Measurements from ENCODE around the gene ZNF75A. TPM values are rescaled to one million over a fixed set of nuclear protein-coding genes. Genes with fewer than 3 reads are reported as not detected.

ZNF75A gene
- total RNA-seq, 1 experiment from 2014 or later: 24.5 TPM

- DNase-seq (ENCODE audit: low read depth, low spot score) (no peak), ATAC-seq (no peak)
- CTCF ChIA-PET: no interaction called here
- H3K4me3 ChIP-seq (ENCODE audit: low read depth in 2 of 2, low read length in 2 of 2): no peak overlapping the region
- H3K9me3 ChIP-seq (ENCODE audit: control insufficient read depth, insufficient read depth, low read depth, low read length): no peaks in the 10 kb centered on the region
- H3K27me3 ChIP-seq (ENCODE audit: control insufficient read depth, insufficient read depth, low read length): no peaks in the 10 kb centered on the region
- H3K4me1 ChIP-seq (ENCODE audit: control insufficient read depth, insufficient read depth, low read length): no peaks in the 10 kb centered on the region
- in situ Hi-C loops (cut with HindIII; ENCODE audit: low pct_unique_long_range_greater_than_20kb, low sequenced_read_pairs): no loop called here
- no peaks in the 10 kb centered on the region for H3K36me3 ChIP-seq (ENCODE audit: control insufficient read depth, insufficient read depth, low read length)
- no peak overlapping the region for H3K27ac ChIP-seq (ENCODE audit: low read length)
- intact Hi-C loops (cut with micrococcal nuclease; ENCODE audit: unreplicated experiment): no loop called here
- no TSS peak for BruUV-seq (replicated peaks)
- TF ChIP-seq REST (IDR thresholded peaks at IDR 0.05; ENCODE audit: insufficient read depth in 1 of 2, low read depth in 2 of 2, low read length in 1 of 2): no peak
- TF ChIP-seq SIN3A (IDR thresholded peaks at IDR 0.05; ENCODE audit: borderline replicate concordance, insufficient read depth, low read depth, low read length): no peak
- TF ChIP-seq POLR2AphosphoS5 (IDR thresholded peaks at IDR 0.05; ENCODE audit: low read depth, low read length): no peak
- TF ChIP-seq CTCF (IDR thresholded peaks at IDR 0.05): no peak
- no peak for TF ChIP-seq TCF7L2 (IDR thresholded peaks at IDR 0.05; ENCODE audit: low read depth, low read length)
- POLR2A ChIA-PET: no interaction called here
These were observed 43.4 kb downstream of the ZNF75A start for GRCh38 chr16:3348547-3349167.

GRCh38 chr16:3349175-3349574, 43.9 kb downstream of the ZNF75A start:
- no peak overlapping the region for H3K27ac ChIP-seq (ENCODE audit: low read length)
- H3K9me3 ChIP-seq (ENCODE audit: control insufficient read depth, insufficient read depth, low read depth, low read length): no peaks in the 10 kb centered on the region
- DNase-seq (ENCODE audit: low read depth, low spot score) (no peak), ATAC-seq (no peak)
- H3K36me3 ChIP-seq (ENCODE audit: control insufficient read depth, insufficient read depth, low read length): no peaks in the 10 kb centered on the region
- ChIA-PET POLR2A (no interaction called here), CTCF (no interaction called here)
- intact Hi-C loops (cut with micrococcal nuclease; ENCODE audit: unreplicated experiment): no loop called here
- no peak overlapping the region for H3K4me3 ChIP-seq (ENCODE audit: low read depth in 2 of 2, low read length in 2 of 2)
- H3K4me1 ChIP-seq (ENCODE audit: control insufficient read depth, insufficient read depth, low read length): no peaks in the 10 kb centered on the region
- no peak for TF ChIP-seq CTCF (IDR thresholded peaks at IDR 0.05)
- in situ Hi-C loops (cut with HindIII; ENCODE audit: low pct_unique_long_range_greater_than_20kb, low sequenced_read_pairs): no loop called here
- BruUV-seq (replicated peaks): no TSS peak
- H3K27me3 ChIP-seq (ENCODE audit: control insufficient read depth, insufficient read depth, low read length): no peaks in the 10 kb centered on the region

Data from Panc1 (cell line).